Right lung (tissue), 10 donors: ENCODE measurements around the gene HAAO. TPM values are rescaled to one million over a fixed set of nuclear protein-coding genes. Genes with fewer than 3 reads are reported as not detected.
A peak's percentile ranks its signal among the peaks of the same experiment; 100 is the strongest.
"Not testable (repeated sequence)": the region's sequence is repeated elsewhere in the genome, so short reads cannot be mapped to it uniquely, and the experiment has no call there.

Source experiments
- DNase-seq, 2 donors: peaks; one replicate each; pipeline ENCODE4 v3.0.0-alpha.2; 2013
- long read RNA-seq, 8 donors: transcript quantifications; one replicate each; lab custom pipeline, GENCODE V29; 2026
- polyA plus RNA-seq, 5 donors: library from polyadenylated mRNA; unstranded; fragments of 120-200 nt; gene quantifications; one replicate each; pipeline versions ENCODE4 v1.2.1 to v1.2.3, GENCODE V29; 2013; ENCODE audit warnings: inconsistent platforms in 1 of 5, low replicate concordance in 1 of 5; ENCODE audit not compliant: insufficient read length in 5 of 5, insufficient read depth in 1 of 5

The HAAO gene
- polyA plus RNA-seq = 10 to 100 TPM; 21.8 to 36.0 (median 25.7) TPM
- long read RNA-seq, donor 1, transcript HAAO-201 (10 exons, 1,265 nt) = major isoform, 5 of 9 reads
- long read RNA-seq, donor 1, partial matches to known transcripts = 0 of 9 reads
- long read RNA-seq, donor 1, other reads (novel, unspliced or antisense) = 0 of 9 reads
- long read RNA-seq, donor 2, partial matches to known transcripts = 0 of 3 reads
- long read RNA-seq, donor 2, other reads (novel, unspliced or antisense) = 0 of 3 reads
- long read RNA-seq, donor 3, partial matches to known transcripts = 13 of 18 reads
- long read RNA-seq, donor 3, other reads (novel, unspliced or antisense) = 0 of 18 reads
- long read RNA-seq, donor 4, partial matches to known transcripts = 0 of 1 reads
- long read RNA-seq, donor 4, other reads (novel, unspliced or antisense) = 0 of 1 reads
- long read RNA-seq, donor 5, partial matches to known transcripts = 0 of 6 reads
- long read RNA-seq, donor 5, other reads (novel, unspliced or antisense) = 0 of 6 reads
- long read RNA-seq, donor 6, transcript HAAO-201 (10 exons, 1,265 nt) = major isoform, 5 of 8 reads
- long read RNA-seq, donor 6, partial matches to known transcripts = 0 of 8 reads
- long read RNA-seq, donor 6, other reads (novel, unspliced or antisense) = 0 of 8 reads
- long read RNA-seq, donor 7, partial matches to known transcripts = 0 of 4 reads
- long read RNA-seq, donor 7, other reads (novel, unspliced or antisense) = 0 of 4 reads
- long read RNA-seq, donor 8, partial matches to known transcripts = 0 of 2 reads
- long read RNA-seq, donor 8, other reads (novel, unspliced or antisense) = 0 of 2 reads

GRCh38 chr2:42792583-42793333, at the start of gene HAAO:
TSS of gene HAAO (minus strand) at chr2:42792583. CDS start at chr2:42792536, 47 bp downstream.
- DNase-seq = peak; percentile 71

DNA sequence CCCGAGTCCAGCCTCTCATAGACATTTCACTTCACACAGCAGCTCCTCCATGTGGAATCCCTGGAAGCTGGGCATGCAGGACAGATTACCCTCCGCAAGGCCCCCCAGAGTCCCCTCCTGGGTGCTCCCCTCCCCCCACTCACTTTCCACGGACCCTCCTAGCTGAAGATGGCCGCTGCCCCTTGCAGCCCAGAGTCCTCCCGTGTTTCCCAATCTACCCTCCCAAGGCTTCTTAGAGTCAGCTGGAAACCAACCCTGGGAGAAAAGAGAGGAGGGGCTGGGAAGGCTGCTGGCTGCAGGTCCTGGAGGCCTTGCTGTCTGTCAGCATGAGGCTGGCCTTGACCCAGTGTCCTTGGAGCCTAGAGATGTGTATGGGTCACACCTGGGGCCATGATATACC, 49.0 kb upstream of the HAAO start:
- DNase-seq = no peak

- no peak for DNase-seq
Measured at GRCh38 chr2:42840760-42841159, 48.4 kb upstream of the HAAO start.

- DNase-seq = no peak
Measured at GRCh38 chr2:42839809-42840501, 47.6 kb upstream of the HAAO start.

DNA sequence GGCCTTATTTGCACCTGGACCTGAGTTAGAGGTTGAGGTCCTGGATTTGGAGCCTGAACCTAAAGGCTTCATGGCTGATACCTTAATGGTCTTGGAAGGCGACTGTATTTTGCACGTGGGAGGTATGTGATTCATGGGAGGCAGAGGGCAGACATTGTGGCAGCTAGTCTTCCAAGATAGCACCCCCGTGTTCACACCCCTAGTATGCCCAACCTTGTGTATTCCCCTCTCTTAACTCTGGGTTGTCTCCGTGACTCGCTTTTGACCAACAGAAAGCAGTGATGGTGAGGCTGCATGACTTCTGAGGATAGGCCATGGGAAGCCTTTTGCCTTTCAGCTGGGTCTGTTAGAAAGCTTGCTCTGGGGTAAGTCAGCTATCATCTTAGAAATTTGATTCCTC, 45.8 kb upstream of the HAAO start:
- DNase-seq = no peak

DNA sequence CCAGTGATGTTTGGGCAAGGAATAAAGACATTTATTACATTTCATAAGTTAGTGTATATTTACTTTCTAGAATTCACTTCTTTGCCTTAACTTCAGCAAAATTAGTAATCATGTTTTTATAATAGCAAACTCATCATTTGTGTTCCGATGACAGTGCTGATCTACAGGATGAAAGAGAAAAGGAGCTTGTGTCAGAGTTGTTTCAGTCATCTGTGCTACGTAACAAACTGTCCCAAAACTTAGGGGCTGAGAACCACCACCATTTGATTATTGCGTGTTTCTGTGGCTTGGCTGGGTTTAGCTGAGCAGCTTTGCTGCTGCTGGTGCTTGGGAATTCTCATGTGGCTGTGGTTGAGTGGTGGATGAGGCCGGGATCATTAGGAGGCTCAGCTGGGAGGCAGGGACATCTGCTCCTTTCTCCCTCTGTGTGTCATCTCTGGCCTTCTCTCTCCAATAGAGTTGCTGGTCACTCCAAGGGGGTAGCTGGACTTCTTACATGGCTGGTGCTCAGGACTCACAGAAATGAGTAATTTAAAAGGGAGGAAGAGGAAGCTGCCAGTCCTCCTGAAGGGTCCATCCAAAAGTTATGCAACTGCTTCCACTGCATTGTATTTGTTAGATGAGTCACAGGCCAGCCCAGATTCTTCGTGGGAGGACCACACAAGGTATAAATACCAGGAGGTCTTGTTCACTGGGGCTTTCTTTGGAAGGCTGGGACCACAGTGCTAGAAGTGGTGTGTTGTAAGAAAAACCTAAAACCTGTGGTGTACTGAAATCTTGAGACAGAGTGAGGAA, 43.4 kb upstream of the HAAO start:
- DNase-seq = no peak

GRCh38 chr2:42834161-42834560, 41.8 kb upstream of the HAAO start:
- DNase-seq = no peak

DNA sequence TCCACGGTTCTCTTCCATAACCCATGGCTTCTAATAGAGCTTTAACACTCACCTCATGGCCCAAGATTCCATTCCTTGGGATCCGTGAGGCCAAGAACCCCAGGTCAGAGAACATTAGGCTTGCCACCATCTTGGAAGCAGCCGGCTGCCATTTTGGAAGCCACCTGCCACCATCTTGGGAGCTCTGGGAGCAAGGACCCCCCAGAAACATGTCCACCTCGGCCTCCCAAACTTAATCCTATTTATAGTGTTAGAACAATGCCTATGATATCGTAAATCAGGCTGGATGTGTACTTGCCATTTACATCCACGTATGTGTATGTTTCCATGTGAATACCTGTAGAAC, 39.9 kb upstream of the HAAO start:
- DNase-seq = no peak

DNA sequence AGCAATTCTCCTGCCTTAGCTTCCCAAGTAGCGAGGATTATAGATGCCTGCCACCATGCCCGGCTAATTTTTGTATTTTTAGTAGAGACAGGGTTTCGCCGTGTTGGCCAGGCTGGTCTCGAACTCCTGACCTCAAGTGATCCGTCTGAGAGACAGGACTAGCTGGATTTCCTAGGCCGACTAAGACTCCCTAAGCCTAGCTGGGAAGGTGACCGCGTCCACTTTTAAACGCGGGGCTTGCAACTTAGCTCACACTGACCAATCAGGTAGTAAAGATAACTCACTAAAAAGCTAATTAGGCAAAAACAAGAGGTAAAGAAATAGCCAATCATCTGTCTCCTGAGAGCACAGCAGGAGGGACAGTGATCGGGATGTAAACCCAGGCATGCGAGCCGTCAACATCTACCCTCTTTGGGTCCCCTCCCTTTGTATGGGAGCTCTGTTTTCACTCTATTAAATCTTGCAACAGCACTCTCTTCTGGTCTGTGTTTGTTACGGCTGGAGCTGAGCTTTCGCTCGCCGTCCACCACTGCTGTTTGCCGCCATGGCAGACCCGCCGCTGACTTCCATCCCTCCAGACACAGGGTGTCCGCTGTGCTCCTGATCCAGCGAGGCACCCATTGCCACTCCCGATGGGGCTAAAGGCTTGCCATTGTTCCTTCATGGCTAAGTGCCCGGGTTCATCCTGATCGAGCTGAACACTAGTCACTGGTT, 39.3 kb upstream of the HAAO start:
- not testable (repeated sequence) for DNase-seq

DNA sequence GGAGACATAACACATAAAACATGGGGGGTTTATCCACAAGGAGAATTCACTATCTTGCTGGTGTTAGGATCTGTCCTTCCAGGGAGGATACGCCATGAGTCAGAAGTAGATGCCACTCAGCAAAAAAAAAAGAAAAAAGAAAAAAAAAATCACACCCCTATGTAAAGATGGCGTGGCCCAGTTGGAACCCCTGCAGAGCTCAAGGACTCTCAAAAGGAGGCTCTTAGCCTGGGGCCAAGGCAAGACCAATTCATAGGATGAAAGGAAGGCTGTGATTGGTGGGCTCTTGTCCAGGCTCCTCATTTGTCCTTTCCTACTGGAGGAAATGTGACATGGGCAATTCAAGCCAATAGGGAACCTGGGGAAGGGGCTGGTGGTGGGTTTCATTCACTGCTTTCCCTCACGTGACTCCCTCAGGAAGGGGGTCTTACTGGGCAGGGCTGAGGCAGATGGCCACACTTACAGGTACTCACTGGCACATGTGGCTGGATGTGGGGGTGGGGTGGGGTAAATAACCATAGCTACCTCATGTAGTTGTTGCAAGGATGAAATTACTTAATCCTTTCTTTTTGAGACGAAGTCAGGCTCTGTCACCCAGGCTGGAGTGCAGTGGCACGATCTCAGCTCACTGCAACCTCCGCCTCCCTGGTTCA, 38.7 kb upstream of the HAAO start:
- DNase-seq = no peak

- no peak for DNase-seq
Measured at GRCh38 chr2:42829671-42830440, 37.5 kb upstream of the HAAO start.

DNA sequence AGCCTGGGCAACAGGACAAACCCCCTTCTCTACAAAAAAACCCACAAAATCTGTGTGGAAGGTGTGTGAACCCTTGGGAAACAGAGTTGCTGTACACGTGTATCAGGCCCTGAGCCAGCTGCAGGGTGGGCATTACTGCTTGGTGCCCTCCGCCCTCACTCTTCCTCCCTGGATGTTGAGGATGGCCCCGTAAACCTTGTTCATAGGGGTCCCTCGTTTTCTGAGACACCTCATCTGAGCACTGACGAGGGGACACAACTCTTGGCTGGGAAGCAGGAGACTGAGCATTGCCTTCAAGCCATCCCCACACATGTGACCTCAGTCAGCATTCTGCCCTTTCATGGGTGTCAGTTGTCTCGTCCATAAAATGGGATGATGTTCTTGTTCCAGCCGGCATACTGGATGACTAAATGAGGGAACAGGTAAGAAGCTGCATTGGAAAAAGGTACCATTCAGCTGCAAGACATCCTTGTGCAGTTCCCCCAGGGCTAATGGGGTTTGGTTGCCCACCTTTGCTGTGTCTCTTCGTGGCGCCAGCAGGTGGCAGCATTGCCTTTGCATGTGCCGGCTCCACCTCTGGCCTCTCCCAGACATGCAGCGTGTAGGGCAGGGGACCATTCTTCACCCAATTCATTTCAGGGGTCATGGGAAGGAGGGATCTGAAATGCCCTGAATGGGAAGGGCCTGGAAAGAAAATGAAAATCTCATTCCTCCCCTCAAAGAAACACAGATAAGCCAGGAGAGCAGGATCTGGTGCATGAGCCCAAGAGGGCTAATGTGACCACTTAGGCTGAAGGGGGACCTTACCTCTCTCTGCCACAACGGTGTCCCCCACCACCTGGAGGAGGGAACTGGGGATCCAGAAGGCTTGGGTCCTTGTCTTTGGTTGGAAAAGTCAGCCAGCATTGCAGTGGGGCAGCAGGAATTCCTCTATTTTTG, 36.4 kb upstream of the HAAO start:
- peak; percentile 62 to 68 for DNase-seq

DNA sequence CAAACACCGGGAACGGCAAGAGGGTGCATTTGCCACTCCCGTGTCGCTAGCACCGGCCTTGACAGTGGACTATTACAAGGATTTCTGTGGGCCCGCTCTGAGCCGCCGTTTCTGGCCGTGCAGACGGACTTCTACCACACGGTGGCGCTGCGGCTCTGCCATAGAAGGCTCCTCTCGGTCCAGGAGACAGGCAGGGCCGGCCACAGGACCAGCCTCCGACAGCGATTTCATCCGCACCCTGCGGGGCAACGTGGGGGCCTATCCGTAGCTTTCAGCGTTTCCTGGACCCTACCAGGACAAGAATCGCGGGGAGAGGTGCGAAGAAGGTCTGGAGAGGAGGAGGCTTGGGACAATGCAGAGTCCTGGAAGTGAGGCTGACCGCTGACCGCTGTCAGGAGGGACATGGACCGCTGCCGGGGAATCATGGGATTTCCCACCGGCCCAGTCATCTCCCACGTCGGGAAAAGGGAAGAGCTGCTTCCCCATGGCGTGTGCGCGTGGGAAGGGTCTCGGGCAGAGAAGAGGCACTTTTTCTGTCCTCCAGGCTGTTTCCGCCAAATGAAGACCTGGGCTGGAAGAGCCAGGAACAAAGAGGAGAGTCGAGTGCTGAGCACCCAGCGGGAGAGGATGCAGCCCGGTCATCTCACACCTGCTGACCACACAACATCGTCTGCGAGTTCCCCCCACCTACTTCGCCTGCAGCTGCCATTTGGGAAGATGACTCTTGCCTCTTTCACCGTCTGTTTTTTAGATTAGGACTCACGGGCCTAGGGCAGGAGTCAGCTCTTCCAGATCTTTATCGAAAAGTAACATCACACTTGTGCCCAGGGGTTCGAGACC, 35.5 kb upstream of the HAAO start:
- DNase-seq = peak; percentile 78 to 83

DNA sequence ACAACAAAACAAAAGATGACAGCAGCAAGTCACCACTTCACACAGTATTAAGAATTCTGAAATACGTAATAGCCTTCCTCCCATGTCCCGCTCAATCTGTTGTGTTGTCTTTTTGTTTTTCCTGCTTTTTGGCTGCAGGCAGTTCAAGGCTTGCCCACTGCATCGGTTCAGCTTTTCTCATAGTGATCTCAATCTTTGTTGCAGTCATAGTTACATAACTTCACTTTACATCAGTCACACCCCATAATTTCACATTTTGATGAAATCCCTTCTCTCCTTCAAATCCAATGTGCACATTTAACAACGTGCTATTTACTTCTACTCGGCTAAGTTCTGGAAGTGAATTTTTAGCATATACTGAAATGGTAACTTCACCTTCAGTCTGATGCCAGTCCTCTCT, 33.8 kb upstream of the HAAO start:
- no peak for DNase-seq

DNA sequence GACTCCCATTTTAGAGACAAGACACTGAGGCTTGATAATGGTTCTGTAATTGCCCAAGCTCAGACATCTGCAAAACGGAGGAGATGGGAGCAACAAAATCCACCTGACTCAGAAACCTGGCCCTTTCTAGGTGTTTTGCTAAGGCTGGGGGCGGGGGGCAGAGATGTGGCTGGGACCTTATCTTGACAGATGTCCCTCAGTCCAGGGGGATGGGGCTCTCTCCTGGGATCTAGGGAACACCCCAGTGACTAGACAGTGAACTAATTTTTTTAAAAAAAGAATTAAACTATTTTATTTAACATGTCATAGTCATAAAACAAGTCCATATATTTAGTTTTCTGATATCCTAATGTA, 32.0 kb upstream of the HAAO start:
- DNase-seq = no peak

DNA sequence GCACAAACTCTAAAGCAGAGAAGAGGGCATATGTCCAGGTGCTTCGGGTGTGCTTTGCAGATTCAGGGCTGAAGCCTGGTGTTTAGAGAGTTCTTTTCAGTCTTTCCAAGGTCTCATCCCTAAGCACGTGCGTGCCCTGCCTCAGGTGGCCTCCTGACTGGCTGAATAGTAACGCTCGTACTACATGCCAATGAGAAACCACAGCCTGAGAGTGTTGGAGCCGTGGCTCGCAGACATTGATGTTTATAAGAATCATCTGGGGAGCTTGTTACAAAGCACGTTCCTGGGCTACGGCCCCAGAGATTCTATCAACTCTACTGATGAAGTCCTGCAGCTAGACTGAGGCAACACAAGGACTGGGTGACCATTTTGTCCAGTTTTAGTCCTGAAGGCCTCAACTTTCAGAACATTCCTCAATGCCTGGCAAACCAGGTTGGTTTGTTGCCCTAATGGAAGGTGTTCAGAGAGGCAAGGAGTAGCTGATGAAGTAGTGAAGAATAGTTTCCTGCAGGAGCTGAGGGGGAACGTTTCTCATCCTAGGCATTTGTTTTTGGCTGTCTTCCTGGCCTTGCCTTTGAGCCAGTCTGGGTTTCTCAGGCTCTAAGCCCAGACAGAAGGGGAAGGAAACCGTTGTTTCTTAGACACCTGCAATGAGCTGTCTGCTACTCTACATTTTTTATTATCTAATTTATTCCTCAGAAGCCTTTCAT, 31.5 kb upstream of the HAAO start:
- no peak for DNase-seq
